T-helper 22 cell (primary cell): Measurements from ENCODE around the gene KATNAL1.

ENCODE experiments used
- DNase-seq: peaks from one replicate; pipeline ENCODE4 v3.0.0-alpha.2; 2020; ENCODE audit warnings: low read depth

Gene KATNAL1

DNA sequence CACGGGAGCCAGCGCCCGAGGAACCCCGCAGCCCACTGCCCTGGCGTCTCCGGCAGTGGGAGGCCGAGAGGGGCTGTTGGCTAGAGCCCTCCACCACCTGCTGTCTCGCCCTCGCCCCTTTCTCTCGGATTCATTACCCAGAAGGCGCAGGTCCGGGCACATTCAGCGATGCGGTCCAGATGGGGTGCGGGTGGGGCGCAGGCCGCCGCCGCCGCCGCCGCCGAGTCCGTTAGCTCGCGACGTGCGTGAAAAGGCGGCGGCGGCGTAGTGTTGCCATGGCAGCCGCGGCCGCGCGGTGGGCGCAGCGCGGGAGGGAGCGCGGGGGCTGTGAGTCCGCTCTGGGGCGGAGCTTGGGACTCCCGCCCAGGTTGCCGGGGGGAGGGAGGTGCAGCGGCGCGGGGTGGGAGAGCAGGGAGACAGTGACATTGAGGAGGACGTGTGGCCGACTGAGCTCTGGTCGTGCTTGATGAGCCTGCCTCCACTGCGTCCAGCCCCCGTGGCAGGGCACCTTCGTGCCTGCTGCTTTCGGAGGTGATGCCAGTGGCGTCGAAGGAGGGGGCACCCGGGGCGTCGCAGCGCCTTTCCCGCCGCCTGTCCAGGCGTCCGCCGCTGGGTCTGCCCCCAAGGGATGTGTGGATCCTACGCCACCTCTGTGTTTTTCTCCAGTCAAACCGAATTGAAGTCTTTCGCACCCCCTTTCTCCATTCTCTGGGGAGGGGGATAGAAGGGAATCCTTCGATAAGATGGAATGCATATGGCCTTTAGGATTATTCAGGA lies at the start of gene KATNAL1:
Gene KATNAL1, minus strand, starts transcription at position 358 of the 777 bp plus-strand sequence. CDS start 23,774 bp downstream, outside the sequence.
- DNase-seq: peak; percentile 75

- DNase-seq: no peak
Observed at GRCh38 chr13:30355839-30356238, 48.5 kb upstream of the KATNAL1 start.

DNA sequence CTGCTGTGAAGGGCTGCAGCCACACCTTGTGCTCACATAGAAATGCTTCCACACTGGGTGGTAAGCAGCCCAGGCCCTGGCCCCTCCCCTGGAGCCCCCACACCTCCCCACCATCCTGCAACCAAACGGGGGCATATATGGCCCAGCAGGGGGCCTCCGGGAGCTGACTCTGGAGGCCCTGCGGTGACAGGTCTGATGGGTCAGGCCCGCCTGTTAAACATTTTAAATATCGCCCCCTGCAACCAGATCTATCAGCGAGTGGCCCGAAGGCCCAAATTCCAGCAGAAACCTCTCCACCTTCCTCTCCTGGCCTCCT lies 48.0 kb upstream of the KATNAL1 start:
- DNase-seq: no peak

DNA sequence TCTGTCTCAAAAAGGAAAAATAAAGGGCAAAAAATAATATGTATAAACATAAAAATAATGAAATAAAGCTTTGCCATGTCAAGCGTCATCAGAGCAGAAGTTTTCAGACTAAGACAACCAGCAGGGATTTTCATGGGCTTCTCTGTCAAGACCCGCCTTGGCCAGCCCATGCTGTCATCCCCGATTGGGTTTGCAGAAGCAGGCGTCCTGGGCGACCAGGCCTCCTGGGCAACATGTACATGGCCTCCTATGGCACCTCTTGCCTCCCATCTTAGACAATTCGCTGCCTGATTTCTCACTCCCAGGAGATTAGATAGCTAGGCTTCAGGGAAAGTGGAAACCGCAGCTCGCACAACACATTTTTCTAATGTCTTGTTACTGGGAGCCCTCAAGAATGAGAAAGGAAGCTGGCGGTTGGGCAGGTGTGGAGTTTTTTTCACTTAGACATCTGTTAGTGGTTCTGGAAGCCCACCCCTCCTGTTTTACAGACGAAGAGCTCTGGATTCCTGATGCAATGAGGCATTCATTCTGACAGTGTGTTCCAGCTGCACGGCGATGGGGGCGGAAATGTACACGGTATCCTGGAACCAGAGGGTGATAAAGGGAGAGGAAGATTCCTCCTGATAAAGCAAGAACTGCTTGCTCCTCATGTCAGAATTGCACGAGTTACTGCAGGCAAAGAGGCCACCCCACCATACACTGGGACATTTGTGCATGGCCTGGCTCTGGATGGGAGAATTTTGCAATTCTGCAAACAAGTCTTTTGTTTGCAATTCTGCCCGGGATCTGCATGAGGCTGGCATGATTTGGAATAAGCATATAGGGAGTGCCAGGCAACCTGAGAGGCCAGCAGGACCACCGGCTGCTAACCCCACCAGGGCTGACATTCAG lies 47.4 kb upstream of the KATNAL1 start:
- no peak for DNase-seq

DNA sequence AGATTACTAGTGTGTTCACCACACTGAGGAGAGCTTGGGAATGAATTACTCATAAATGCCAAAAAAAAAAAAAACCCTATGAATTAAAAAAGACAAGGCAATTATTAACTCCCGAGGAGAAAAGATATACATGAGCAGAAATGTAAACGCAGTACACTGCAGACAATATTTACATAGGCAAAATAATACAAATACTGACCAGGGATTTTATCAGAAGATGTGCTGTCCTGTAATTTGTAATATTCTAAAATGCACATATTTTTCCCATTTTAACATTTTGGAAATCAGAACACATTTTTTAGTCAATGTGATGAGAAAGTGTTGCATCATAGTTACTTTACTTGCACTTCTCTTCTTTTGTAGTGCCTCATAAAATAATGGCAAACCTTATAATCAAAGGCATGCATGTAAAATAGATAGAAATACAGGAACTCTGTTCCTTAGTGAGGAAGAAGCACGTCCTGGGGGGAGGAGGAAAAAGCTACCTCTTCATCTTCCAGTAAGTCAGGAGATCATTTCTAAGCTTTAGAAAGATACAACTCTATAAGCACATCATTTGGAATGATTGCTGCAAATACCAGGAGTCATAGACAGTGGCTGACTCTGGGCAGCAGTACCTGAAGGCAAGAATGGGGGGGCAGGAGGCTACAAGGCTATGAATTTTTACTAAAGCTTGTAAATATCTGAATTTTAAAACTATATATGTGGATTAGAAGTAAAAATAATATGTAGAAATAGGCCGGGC lies 46.3 kb upstream of the KATNAL1 start:
- no peak for DNase-seq

DNA sequence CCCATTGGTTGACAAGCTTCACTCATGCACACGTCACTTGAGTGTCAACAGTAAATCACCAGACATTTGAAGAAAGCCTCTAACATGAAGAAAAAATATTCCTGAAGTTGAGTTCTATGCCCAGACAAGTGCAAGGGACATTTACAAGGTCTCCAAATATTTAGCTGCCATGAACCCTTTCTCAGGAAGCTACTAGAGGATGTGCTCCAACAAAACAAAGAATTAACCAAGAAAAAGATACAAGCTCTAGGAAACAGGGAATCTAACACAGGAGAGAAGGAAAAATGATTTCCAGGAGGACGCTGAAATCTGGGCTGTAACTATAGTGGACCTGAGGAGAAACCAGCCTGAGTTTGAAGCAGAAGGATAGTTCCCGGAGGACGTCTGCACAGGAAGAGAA lies 45.7 kb upstream of the KATNAL1 start:
- DNase-seq: no peak

DNA sequence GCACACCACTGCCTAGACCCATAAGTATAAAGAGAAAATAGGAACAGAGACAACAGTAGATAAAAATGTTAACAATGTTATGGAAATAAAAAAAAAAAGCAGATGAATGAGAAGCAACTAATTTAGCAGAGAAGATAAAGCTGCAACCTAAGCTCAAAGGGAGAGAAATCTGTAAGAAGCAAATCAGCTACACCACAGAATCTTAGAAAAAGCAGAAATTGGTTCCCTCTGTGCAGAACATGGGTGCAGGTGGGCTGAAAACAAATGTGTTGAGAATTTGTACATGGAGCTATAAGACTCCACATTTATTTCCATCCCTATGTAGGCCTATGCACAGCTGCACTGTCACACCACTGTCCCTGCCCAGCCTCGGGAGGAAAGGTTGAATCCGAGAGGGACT lies 44.8 kb upstream of the KATNAL1 start:
- no peak for DNase-seq

DNA sequence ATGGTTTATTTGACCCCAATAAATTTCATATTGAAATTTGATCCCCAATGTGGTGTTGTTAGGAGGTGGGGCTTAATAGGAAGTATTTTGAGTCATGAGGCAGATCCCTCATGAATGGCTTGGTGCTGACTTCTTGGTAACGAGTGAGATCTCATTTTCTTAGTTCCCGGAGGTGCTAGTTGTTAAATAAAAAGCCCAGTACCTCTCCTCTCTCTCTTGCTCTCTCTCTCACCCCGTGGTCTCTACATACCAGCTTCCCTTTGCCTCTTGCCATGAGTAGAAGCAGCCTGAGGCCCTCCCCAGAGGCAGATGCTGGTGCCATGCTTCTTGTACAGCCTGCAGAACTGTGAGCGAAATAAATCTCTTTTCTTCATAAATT lies 39.4 kb upstream of the KATNAL1 start:
- DNase-seq: no peak

DNA sequence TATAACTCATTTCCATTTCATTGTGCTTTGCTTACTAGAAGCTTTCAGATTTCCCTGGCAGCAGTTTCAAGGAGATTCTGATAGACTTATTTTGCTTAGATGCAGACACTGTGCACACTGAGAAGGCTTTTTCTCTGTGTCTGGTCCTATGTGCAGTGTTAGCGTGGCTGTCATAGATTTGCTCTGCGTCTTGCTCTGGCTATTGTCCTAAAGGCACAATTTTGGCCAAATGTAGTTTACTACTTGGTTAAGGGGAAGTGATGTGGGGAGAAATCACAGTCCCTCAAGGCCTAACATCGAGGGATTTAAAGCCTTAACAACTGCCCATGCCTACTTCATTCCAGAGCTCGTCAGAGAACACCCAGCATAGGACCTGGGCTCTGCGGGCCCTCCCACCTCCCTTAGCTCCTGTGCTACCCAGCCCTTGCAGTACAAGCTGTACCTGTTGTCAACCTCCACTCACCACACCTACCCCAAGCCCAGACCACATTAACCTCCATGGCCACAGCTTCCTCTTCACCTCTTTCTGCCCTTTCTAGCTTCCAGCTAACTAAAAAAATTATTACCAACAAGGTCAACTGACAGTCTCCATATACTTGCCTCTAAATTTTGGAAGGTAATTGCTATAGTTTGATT lies 38.9 kb upstream of the KATNAL1 start:
- peak; percentile 16 for DNase-seq

GRCh38 chr13:30345426-30346100 lies 38.2 kb upstream of the KATNAL1 start:
- no peak for DNase-seq

DNA sequence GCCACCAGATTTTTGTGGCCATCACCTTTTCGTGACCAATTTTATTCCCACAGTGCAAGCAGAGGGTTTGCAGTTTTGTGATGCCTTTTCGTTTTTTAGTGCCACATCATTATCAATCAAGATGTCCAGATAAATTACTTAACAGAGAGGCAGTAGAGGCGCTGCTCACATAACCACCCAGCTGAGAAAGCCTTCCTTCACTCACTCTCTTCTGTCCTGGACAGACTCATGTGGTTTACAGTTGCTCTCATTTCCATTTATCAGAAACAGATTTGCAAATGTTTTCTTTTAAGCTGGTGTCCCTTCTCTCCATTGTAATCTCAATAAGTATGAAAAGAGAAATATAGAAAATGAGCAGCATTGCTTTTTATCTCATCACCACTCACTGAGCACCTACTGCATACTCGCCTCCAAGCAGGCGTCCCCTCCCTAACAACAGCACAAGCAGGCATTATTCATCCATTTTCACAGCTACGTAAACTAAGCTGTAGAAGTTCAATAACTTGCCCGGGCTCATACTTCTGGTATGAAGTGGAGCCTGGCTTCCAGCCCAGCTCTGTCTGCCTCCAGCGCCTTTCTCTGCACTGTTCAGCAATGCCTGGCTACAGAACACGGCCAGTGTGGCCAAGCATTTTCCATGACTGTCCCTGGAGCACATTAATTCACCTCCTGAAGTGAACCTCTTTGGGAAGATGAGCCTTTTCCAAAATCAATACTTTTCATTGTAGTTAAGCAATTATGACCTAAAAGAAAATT lies 34.6 kb upstream of the KATNAL1 start:
- no peak for DNase-seq

DNA sequence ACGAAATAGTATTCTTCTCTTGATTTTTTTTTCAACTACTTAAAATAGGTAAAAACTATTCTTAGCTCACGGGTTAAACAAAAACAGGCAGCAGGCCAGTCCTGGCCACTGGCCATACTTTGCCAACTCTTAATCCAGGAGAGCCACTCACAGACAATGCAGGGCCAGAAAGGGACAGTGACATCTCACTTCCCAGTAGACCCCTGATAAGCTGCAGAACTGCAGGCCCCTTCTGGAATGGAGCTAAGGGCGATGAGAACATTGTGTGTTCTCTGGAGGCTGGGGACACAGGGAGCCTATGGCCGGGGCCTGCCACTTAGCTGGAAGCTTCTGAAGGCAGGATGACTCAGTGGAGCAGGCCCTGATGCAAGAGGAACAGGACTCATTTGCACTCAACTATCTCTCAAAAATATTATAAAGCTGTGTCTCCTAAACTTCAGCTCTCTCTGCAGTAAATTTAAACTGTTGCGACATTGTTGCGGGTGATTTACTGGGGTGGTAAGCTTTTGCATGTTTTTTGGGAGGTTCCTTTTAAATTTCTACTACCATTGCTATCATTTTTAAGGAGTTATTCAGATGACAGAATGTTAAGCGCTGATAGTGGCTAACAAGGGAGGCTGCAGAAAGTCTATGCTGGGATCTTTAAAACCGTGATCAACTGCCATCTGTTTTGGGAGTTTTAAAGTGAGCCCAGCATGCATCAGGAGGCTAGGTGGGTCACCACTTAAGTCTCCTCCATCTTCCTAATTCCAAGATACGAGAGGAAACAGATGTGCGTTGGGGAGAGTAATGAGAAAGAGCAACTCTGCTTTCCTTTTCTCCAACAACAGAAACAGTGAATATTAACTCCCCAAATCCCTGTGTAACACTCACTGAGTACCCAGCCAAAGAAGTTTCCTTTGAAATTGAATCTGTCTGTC lies 33.2 kb upstream of the KATNAL1 start:
- DNase-seq: no peak

GRCh38 chr13:30339738-30340330 lies 32.5 kb upstream of the KATNAL1 start:
- DNase-seq: no peak

DNA sequence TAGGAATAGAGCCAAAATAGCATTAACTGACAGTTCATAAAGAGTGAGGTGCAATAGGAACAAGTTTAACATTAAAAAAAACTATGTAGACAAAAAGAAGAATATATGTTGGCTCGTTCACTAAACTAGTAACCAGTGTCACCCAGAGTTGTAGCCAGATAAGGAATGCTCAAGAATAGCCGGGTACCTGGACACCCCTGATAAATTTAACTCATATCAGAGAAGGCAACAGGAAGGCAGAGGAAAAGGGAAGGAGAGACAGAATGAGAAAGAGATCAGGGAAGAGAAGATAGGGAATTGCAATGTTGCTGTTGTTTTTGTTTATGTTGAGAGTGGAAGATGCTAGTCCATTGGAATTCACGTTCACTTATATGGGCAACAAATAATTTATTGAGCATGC lies 31.6 kb upstream of the KATNAL1 start:
- DNase-seq: no peak

- no peak for DNase-seq
Observed at GRCh38 chr13:30338331-30338851, 31.0 kb upstream of the KATNAL1 start.

DNA sequence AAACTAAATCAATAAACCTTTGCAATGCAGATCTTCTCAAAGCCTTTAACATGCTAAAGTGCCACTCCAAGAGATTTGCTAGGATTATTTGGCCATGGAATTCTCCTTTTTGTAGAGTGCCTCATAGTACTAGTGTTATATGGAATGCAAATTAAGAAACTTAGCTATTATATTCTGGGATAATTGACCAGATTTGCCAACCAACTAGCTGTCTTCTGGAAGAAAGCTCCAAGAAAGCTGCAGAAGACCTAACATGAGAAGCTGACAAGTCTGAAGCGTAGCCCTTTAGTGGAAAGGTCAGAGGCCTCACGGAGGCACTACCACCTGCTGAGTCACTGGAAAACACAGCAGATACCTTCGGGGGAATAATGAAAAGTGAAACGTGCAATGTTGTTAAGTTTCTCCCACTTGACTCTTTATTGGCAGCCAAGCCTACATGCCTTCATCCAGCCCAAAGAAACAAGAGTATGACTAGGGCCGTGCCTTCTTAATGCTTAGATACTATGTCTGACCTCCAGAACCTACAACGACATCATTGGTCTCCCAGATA lies 29.8 kb upstream of the KATNAL1 start:
- DNase-seq: no peak

- DNase-seq: no peak
Observed at GRCh38 chr13:30334663-30335386, 27.5 kb upstream of the KATNAL1 start.

GRCh38 chr13:30333616-30334015 lies 26.3 kb upstream of the KATNAL1 start:
- DNase-seq: no peak
